H1 (cell line): Measurements from ENCODE around the gene DHRS7C. TPM values are rescaled to one million over a fixed set of nuclear protein-coding genes. Genes with fewer than 3 reads are reported as not detected.

Experiments
- ATF2 ChIP-seq: IDR thresholded peaks from 2 replicates; pipeline ENCODE4 v1.6.1; 2012; ENCODE audit warnings: low read length, inconsistent platforms
- polyA plus RNA-seq, 7 experiments: library from polyadenylated mRNA; depleted of rRNA in 3 of 7; stranded (reverse) in 5 of 7; unstranded in 2 of 7; fragments of >200 nt in 5 of 7; fragments of 200-250 nt in 2 of 7; gene quantifications; 1 replicate in 5 of 7; 2 replicates in 1 of 7; 4 replicates in 1 of 7; pipeline versions ENCODE4 v1.2.1 to v1.2.3, GENCODE V29; 2011 to 2013; ENCODE audit warnings: missing spikeins in 2 of 7, mixed read lengths in 2 of 7
- total RNA-seq: library from RNA; stranded (reverse); fragmentation: NEBNext Ultra II Directional; extraction: Animal tissue kit (Norgen Biotek cat#: 25700); gene quantifications from 2 replicates; pipeline ENCODE4 v1.2.1, GENCODE V29; 2021

DHRS7C gene
- total and polyA plus RNA-seq, 2 of the 8 experiments (the other 6 are each of a cell fraction or from before 2014, with no cell fraction given) = not detected

- TF ChIP-seq ATF2 = no peak
Observed at GRCh38 chr17:9767432-9767991, 23.9 kb downstream of the DHRS7C start (continued).
